HepG2 (cell line): ENCODE measurements around the gene MYOZ3. TPM values are rescaled to one million over a fixed set of nuclear protein-coding genes. Genes with fewer than 3 reads are reported as not detected.

Source experiments
- ATAC-seq: fragments of 200-7000 bp; cut with Tn5 transposase; 3 replicates; pipeline ENCODE4 v1.9.1; 2020; ENCODE audit warnings: mild to moderate bottlenecking, moderate library complexity
- BruUV-seq: library from RNA; stranded (reverse); fragments of 400-500 nt; replicated peaks from 2 replicates; lab custom pipeline; 2021; lab: Mats Ljungman, UMichigan
- CTCF ChIA-PET: fragments of 300-600 bp; formaldehyde crosslinking; extraction: SDS; loops from one replicate; lab custom pipeline; 2021; ENCODE audit warnings: low total read pairs, inconsistent platforms, low intra/inter-chr PET ratio; lab: Yijun Ruan, JAX
- POLR2A ChIA-PET: fragments of 350-600 bp; sonication (Branson Sonifier 250); formaldehyde crosslinking; loops from one replicate; lab custom pipeline; 2020; ENCODE audit warnings: antibody characterized with exemption, inconsistent platforms; lab: Yijun Ruan, JAX
- DNase-seq: peaks from one replicate; pipeline ENCODE4 v3.0.0-alpha.2; 2015; ENCODE audit warnings: low spot score
- FAIRE-seq: peaks from 3 replicates; lab custom pipeline; 2011; peaks lifted over from hg19 to GRCh38; lab: Jason Lieb, UNC
- H2AFZ ChIP-seq: one replicate; pipeline ENCODE4 v1.6.1; 2011; ENCODE audit warnings: low read length, inconsistent platforms
- H3K27ac ChIP-seq: fragments of 300-600 bp; 3 replicates; pipeline ENCODE4 v1.8.0; 2011; ENCODE audit warnings: mixed run types, mild to moderate bottlenecking, mixed read lengths, low read length, inconsistent platforms; ENCODE audit not compliant: insufficient read depth; ENCODE audit errors: extremely low read length
- H3K27me3 ChIP-seq, 2 experiments: fragments of 200-600 bp in 1 of 2; 2 replicates in 1 of 2; 3 replicates in 1 of 2; pipeline versions ENCODE4 v1.6.0 to v1.8.0; 2011; ENCODE audit warnings: low read length in 2 of 2, mild to moderate bottlenecking in 2 of 2, moderate library complexity in 2 of 2, inconsistent platforms in 1 of 2; ENCODE audit not compliant: insufficient read depth in 2 of 2, control insufficient read depth in 1 of 2
- H3K36me3 ChIP-seq, 2 experiments: fragments of 200-600 bp in 1 of 2; replicated peaks in 1 of 2; 2 replicates in 1 of 2; 3 replicates in 1 of 2; pipeline versions ENCODE4 v1.5.1 to v1.8.0; 2011; ENCODE audit warnings: low read length in 2 of 2, inconsistent platforms in 1 of 2; ENCODE audit not compliant: insufficient read depth in 2 of 2, control insufficient read depth in 1 of 2
- H3K4me1 ChIP-seq: 2 replicates; pipeline ENCODE4 v1.5.1; 2012; ENCODE audit warnings: low read length, inconsistent platforms; ENCODE audit not compliant: insufficient read depth
- H3K4me2 ChIP-seq: 2 replicates; pipeline ENCODE4 v1.6.0; 2011; ENCODE audit warnings: low read depth, low read length, inconsistent platforms
- H3K4me3 ChIP-seq, 3 experiments: fragments of 200-600 bp in 1 of 3; sonication (generic), shearing (Covaris generic) in 1 of 3; replicated peaks in 1 of 3; 2 replicates each; pipeline ENCODE4 v1.5.1; 2011 to 2016; ENCODE audit warnings: low read length in 3 of 3, inconsistent platforms in 2 of 3, low read depth in 2 of 3, mild to moderate bottlenecking in 2 of 3, control low read depth in 1 of 3, mixed read lengths in 1 of 3; ENCODE audit not compliant: insufficient read depth in 1 of 3
- H3K79me2 ChIP-seq: one replicate; pipeline ENCODE4 v1.6.1; 2011; ENCODE audit warnings: low read length, inconsistent platforms; ENCODE audit not compliant: insufficient read depth
- H3K9ac ChIP-seq: 2 replicates; pipeline ENCODE4 v1.6.0; 2011; ENCODE audit warnings: mild to moderate bottlenecking, low read depth, low read length, inconsistent platforms; ENCODE audit not compliant: insufficient read depth
- H3K9me3 ChIP-seq: 2 replicates; pipeline ENCODE4 v1.5.1; 2012; ENCODE audit warnings: mild to moderate bottlenecking, low read length
- H4K20me1 ChIP-seq: 2 replicates; pipeline ENCODE4 v1.6.0; 2011; ENCODE audit warnings: inconsistent platforms, mild to moderate bottlenecking, low read length, moderate library complexity; ENCODE audit not compliant: insufficient read depth
- ATAD3A ChIP-seq: sonication (generic); formaldehyde crosslinking; IDR thresholded peaks from 2 replicates; pipeline ENCODE4 v1.4.0; 2020; ENCODE audit warnings: missing genetic modification reagents
- CEBPZ ChIP-seq: IDR thresholded peaks from 2 replicates; pipeline ENCODE4 v1.6.1; 2012; ENCODE audit warnings: low read length, improper control_type of control experiment
- DZIP1 ChIP-seq: sonication (generic); formaldehyde crosslinking; IDR thresholded peaks from 2 replicates; pipeline ENCODE4 v1.5.0; 2020; ENCODE audit warnings: mild to moderate bottlenecking, missing genetic modification reagents
- FOSL1 ChIP-seq: sonication (generic); formaldehyde crosslinking; IDR thresholded peaks from 2 replicates; pipeline ENCODE4 v1.9.0; 2021; ENCODE audit warnings: missing genetic modification reagents, borderline replicate concordance
- JUN ChIP-seq: sonication (generic); formaldehyde crosslinking; IDR thresholded peaks from 2 replicates; pipeline ENCODE4 v1.4.0; 2020; ENCODE audit warnings: mild to moderate bottlenecking, missing genetic modification reagents
- RFX5 ChIP-seq: IDR thresholded peaks from 2 replicates; pipeline ENCODE4 v1.6.1; 2011; ENCODE audit warnings: low read depth, low read length, improper control_type of control experiment
- SKIL ChIP-seq: sonication (generic); formaldehyde crosslinking; IDR thresholded peaks from 2 replicates; pipeline ENCODE4 v1.8.0; 2022; ENCODE audit warnings: missing genetic modification reagents, mild to moderate bottlenecking, moderate library complexity, borderline replicate concordance
- SNAPC5 ChIP-seq: sonication (generic); formaldehyde crosslinking; IDR thresholded peaks from 2 replicates; pipeline ENCODE4 v1.8.1; 2023; ENCODE audit warnings: mild to moderate bottlenecking, missing genetic modification reagents, borderline replicate concordance
- SRSF9 ChIP-seq: fragments of 200-400 bp; formaldehyde crosslinking; IDR thresholded peaks from 2 replicates; pipeline ENCODE4 v1.6.1; 2018; ENCODE audit warnings: borderline replicate concordance, mild to moderate bottlenecking, low read depth, low read length; ENCODE audit not compliant: insufficient read depth, poor library complexity, severe bottlenecking
- ZBTB44 ChIP-seq: sonication (generic); formaldehyde crosslinking; IDR thresholded peaks from 2 replicates; pipeline ENCODE4 v1.4.0; 2020; ENCODE audit warnings: missing genetic modification reagents
- ZNF564 ChIP-seq: sonication (generic); formaldehyde crosslinking; IDR thresholded peaks from 2 replicates; pipeline ENCODE4 v1.8.1; 2023; ENCODE audit warnings: mild to moderate bottlenecking, missing genetic modification reagents
- ZNF740 ChIP-seq: sonication (generic); formaldehyde crosslinking; IDR thresholded peaks from 2 replicates; pipeline ENCODE4 v1.4.0; 2020; ENCODE audit warnings: missing genetic modification reagents
- WGBS: methylation state at CpG from one replicate; pipeline ENCODE4 v1.1.6; 2017; ENCODE audit warnings: low lambda C conversion rate; 5-methylcytosine and 5-hydroxymethylcytosine counted together
- in situ Hi-C: cut with HindIII; loops from 2 replicates; pipeline ENCODE4 v1.10.0; 2017; ENCODE audit warnings: low pct_unique_long_range_greater_than_20kb; ENCODE audit not compliant: extremely low pct_ligation_motif_present
- intact Hi-C: fragments of 100-400 bp; cut with micrococcal nuclease; formaldehyde crosslinking; loops from one replicate; pipeline ENCODE4 v1.10.0; 2022; ENCODE audit not compliant: unreplicated experiment
- polyA plus RNA-seq, 8 experiments: library from polyadenylated mRNA; depleted of rRNA in 3 of 8; stranded (reverse) in 7 of 8; unstranded in 1 of 8; fragments of >200 nt; fragmentation: Illumina TruSeq in 4 of 8; extraction: Trizol in 4 of 8; gene quantifications; 2 replicates each; pipeline versions ENCODE4 v1.2.1 to v1.2.3, GENCODE V29; 2011 to 2016; ENCODE audit warnings: low read depth in 4 of 8, missing spikeins in 1 of 8, mixed read lengths in 1 of 8; ENCODE audit not compliant: insufficient read depth in 1 of 8
- total RNA-seq, 5 experiments: library from RNA; depleted of rRNA; stranded (reverse); fragments of >200 nt; fragmentation: Illumina TruSeq; extraction: Trizol; gene quantifications; 2 replicates each; pipeline ENCODE4 v1.2.3, GENCODE V29; 2016; ENCODE audit warnings: low read depth in 1 of 5

The MYOZ3 gene
- total and polyA plus RNA-seq, 2 of the 13 experiments (the other 11 are each of a cell fraction or from before 2014, with no cell fraction given) = 0.05 TPM; not detected in 1

- FAIRE-seq (no peak), ATAC-seq (no peak), DNase-seq (no peak)
- intact Hi-C loops (no loop called here), in situ Hi-C loops (loop anchor here (25.0 kb wide), 1 partner anchor 209 kb away; no protein-coding TSS in a partner anchor)
- CTCF ChIA-PET = no interaction called here
- 59% methylated on average over 2 of the region's 2 CpGs for WGBS
- Histone ChIP-seq H3K4me3 (no peak overlapping the region), H3K36me3 (no peaks in the 10 kb centered on the region), H2AFZ (no peak overlapping the region), H3K27ac (no peak overlapping the region), H3K4me1 (no peaks in the 10 kb centered on the region), H4K20me1 (no peaks in the 10 kb centered on the region), H3K27me3 (peaks cover 2 to 29% of the 10 kb centered on the region in 2 experiments; a peak in 2 of 5 replicates), H3K4me2 (no peak overlapping the region), H3K9me3 (no peaks in the 10 kb centered on the region), H3K9ac (no peak overlapping the region), H3K79me2 (no peaks in the 10 kb centered on the region)
- no TSS peak for BruUV-seq
- POLR2A ChIA-PET = no interaction called here
- no peak for TF ChIP-seq SKIL (CRISPR knock-in tag)
- no peak for TF ChIP-seq CEBPZ
- no peak for TF ChIP-seq DZIP1 (CRISPR knock-in tag)
- TF ChIP-seq ZNF564 (CRISPR knock-in tag) = no peak
- TF ChIP-seq ZNF740 (CRISPR knock-in tag) = no peak
- TF ChIP-seq SNAPC5 (CRISPR knock-in tag) = no peak
- TF ChIP-seq RFX5 = no peak
- TF ChIP-seq ZBTB44 (CRISPR knock-in tag) = no peak
- TF ChIP-seq FOSL1 (CRISPR knock-in tag) = no peak
- no peak for TF ChIP-seq ATAD3A (CRISPR knock-in tag)
- no peak for TF ChIP-seq JUN (CRISPR knock-in tag)
- no peak for TF ChIP-seq SRSF9
Measured at GRCh38 chr5:150670948-150671310, 9.9 kb downstream of the MYOZ3 start.
